Activated naive CD4-positive, alpha-beta T cell treated with anti-CD3 and anti-CD28 coated beads, Interleukin-2, amount 10 ng/mL, durations not matched to agents 7 days and 5 days (primary cell): ENCODE measurements around the gene INSIG1.

ENCODE experiments used
- CTCF ChIA-PET: fragments of 350-600 bp; sonication (Branson Sonifier 250); formaldehyde crosslinking; loops from one replicate; lab custom pipeline; 2021; ENCODE audit warnings: antibody characterized with exemption; lab: Charles Lee
- DNase-seq: peaks from one replicate; pipeline ENCODE4 v3.0.0-alpha.2; 2020
- H3K27ac Mint-ChIP-seq: one replicate; pipeline ENCODE4 v1.8.0; 2021; ENCODE audit warnings: mild to moderate bottlenecking, moderate library complexity, mixed read lengths
- H3K27me3 Mint-ChIP-seq: one replicate; pipeline ENCODE4 v1.8.0; 2021; ENCODE audit warnings: mild to moderate bottlenecking, mixed read lengths
- H3K36me3 Mint-ChIP-seq: one replicate; pipeline ENCODE4 v1.8.0; 2021; ENCODE audit warnings: mixed read lengths
- H3K4me1 Mint-ChIP-seq: one replicate; pipeline ENCODE4 v1.8.0; 2021; ENCODE audit warnings: mixed read lengths
- H3K4me3 Mint-ChIP-seq: one replicate; pipeline ENCODE4 v1.8.0; 2021; ENCODE audit warnings: mild to moderate bottlenecking, moderate library complexity, mixed read lengths
- H3K9me3 Mint-ChIP-seq: one replicate; pipeline ENCODE4 v1.8.0; 2021; ENCODE audit warnings: mixed read lengths

INSIG1 gene

DNA sequence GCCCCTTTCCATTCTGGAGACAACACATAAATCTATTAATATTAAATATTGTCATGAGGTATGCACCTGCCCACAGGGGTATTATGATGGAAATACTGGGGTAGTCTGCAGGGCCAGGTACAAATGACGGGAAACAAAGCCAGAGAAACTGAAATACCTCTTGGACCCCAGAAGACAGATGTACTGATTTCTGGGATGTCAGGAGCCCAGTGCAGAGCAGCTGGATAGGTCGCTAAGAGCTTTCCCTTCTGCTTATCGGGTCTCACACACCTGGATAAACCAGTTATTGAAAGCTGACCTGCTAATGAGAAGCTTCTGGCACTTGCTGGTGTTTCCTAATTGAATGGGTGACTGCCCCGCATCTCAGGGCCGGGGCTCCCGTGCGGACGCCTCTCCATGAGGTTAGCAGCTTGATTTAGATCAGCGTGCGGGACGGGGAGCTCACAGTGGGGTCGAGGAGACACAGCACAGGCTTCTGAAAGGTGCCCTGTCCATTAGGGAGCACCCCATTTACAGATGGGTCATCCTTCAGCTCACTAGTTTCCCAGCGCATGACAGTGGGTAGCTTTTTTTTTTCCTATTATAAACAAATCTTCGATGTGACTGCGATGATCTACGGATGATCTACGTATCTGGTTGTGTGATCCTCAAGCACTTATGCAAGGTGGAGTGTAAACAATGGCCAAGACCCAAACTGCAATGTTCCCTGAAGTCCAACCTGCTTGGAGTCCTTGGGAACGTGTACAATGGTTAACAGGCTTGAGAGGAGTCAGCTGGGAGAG lies 1.5 kb upstream of the INSIG1 start:
- Mint-ChIP-seq H3K27ac (peak overlapping the region; percentile 95), H3K36me3 (peaks cover 36% of the 10 kb centered on the region), H3K4me1 (peaks cover 43% of the 10 kb centered on the region), H3K9me3 (peaks cover 5% of the 10 kb centered on the region), H3K4me3 (peak overlapping the region; percentile 80), H3K27me3 (peaks cover 14% of the 10 kb centered on the region)
- CTCF ChIA-PET, result interaction anchor here (1.5 to 3.7 kb wide), 3 partner anchors 11 to 90 kb away, joined by 4 to 13 read pairs (median 6); no protein-coding TSS in a partner anchor
- DNase-seq, result no peak

DNA sequence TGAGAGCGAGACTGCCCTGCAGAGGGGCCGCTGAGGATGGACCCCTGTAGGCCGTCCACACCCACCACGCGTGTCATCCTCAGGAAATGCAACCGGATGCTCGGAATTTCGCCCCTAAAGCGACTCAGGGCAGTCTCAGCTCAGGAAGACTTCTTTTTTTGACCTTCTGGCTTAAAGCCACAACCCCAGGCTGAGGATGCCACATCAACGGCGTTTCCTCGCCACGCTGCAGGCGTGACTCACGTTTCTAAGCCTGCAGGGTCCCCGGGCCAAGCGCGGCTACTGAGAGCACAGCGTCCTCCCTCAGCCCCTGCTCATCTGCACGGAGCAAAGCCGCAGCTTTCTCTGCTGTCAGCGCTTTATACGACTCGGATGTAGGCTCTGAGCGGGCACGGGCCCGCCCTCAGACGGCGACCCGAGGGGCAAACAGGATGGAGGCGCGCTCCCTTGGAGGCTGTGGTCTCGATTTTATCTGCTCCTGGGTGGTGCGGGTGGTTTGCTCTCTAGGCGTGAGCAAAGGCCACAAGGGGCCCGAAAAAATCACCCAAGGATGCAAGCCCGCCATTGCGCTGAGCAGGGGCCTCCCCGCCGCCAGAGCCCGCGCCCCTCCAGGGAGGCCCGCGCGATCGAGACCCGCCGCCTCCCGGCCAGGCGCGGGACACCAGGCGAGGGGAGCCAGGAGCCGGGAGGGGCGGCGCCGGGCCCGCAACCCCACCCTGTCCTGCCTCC lies 726 bp upstream of the INSIG1 start:
- H3K27me3 Mint-ChIP-seq, result peaks cover 7% of the 10 kb centered on the region
- H3K27ac Mint-ChIP-seq, result peak overlapping the region; percentile 95
- H3K36me3 Mint-ChIP-seq, result peaks cover 41% of the 10 kb centered on the region
- CTCF ChIA-PET, result interaction anchor here (1.1 to 3.7 kb wide), 4 partner anchors 12 to 103 kb away, joined by 3 to 13 read pairs (median 5); no protein-coding TSS in a partner anchor
- H3K9me3 Mint-ChIP-seq, result peaks cover 5% of the 10 kb centered on the region
- peak overlapping the region; percentile 80 for H3K4me3 Mint-ChIP-seq
- H3K4me1 Mint-ChIP-seq, result peaks cover 49% of the 10 kb centered on the region
- peak; percentile 90 for DNase-seq

DNA sequence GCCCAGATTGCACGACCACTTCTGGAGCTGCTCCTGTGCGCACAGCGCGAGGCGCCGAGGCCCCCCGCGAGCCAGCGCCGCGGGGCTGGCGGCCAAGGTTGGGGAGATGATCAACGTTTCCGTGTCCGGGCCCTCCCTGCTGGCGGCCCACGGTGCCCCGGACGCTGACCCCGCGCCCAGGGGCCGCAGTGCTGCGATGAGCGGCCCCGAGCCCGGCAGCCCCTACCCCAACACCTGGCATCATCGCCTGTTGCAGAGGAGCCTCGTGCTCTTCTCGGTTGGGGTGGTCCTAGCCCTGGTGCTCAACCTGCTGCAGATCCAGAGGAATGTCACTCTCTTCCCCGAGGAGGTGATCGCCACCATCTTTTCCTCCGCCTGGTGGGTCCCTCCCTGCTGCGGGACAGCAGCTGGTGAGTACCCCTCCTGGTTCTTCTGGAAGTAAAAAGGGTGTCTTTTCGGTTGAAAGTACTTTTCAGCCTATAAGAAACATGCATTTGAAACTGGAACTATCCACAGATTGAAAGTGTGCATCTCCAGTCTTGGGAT lies 683 bp downstream of the INSIG1 start:
- Mint-ChIP-seq H3K27me3 (no peaks in the 10 kb centered on the region), H3K36me3 (peaks cover 48% of the 10 kb centered on the region), H3K9me3 (peaks cover 5% of the 10 kb centered on the region), H3K4me1 (peaks cover 61% of the 10 kb centered on the region), H3K27ac (peak overlapping the region; percentile 98), H3K4me3 (peak overlapping the region; percentile 95)
- DNase-seq, result no peak
- CTCF ChIA-PET, result interaction anchor here (0.8 to 3.7 kb wide), 6 partner anchors 38 to 371 kb away, joined by 3 to 13 read pairs (median 6); no protein-coding TSS in a partner anchor

DNA sequence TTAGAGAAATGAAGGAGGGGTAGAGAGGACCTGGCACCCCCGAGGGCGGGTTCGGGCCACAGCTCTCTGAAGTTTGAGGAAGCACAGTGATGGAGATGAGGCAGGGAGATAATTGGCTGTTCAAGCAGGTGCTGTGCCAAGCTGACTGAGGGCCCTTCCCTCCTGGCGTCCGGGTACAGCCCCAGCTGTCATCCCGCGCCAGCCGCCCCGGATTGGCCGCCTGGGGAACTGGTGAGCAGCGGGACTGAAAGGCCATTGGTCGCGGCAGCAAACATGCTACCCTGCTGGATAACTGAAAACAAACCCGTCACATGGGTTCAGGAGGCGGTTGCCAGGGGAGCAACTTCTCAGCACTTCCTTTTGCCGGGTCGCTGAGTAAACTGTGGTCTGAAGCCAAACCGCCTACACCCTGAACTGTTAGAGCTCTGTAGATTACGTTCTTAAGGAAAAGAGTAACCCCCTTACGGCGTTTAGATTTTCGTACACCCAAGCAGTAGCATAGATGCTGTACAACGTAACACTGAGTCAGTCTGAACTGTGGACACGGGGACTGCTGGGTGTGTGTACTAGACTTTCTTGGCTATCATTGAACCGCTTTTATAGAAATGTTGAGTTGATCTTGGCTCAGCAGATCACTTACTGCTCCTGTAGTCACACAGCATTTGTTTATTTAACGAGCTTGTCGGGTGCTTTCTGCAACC lies 1.3 kb downstream of the INSIG1 start:
- peak overlapping the region; percentile 98 for H3K27ac Mint-ChIP-seq
- no peaks in the 10 kb centered on the region for H3K27me3 Mint-ChIP-seq
- peak; percentile 98 for DNase-seq
- H3K36me3 Mint-ChIP-seq, result peaks cover 55% of the 10 kb centered on the region
- CTCF ChIA-PET, result interaction anchor here (0.8 to 3.7 kb wide), 6 partner anchors 16 to 371 kb away, joined by 3 to 13 read pairs (median 6); no protein-coding TSS in a partner anchor
- H3K4me3 Mint-ChIP-seq, result peak overlapping the region; percentile 95
- peaks cover 65% of the 10 kb centered on the region for H3K4me1 Mint-ChIP-seq
- H3K9me3 Mint-ChIP-seq, result peaks cover 5% of the 10 kb centered on the region

DNA sequence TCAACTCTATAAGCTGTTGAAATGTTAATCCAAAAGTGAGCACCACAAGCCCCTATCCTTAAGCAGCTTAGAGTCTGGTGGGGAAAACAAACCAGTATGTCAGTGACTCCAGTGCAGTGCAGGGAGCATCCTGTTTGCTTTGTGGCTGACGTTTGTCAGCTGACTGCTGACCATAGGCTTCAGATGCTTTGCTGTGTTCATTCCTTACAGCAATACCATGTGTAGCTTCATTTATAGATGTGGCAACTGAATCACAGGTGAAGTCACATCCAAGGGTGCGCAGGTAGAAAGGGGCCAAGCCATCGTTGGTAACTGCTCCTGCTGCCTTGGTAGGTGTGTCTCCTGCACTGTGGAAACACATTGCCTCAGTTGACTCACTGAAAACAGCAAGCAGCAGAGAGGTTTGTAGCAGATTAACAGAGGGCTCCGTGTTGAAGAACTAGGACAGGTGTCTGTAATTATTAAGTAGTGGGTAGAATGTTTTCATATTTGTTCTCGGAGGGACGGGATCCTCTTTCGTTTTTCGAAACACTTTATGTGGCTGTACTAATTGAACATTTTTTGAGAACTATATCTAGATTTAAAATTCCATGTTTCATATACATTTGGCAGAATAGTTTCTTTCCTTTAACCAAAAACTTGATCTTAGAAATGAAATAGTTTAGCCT lies 2.0 kb downstream of the INSIG1 start:
- Mint-ChIP-seq H3K4me1 (peaks cover 64% of the 10 kb centered on the region), H3K4me3 (peak overlapping the region; percentile 95), H3K36me3 (peaks cover 58% of the 10 kb centered on the region), H3K27ac (peak overlapping the region; percentile 98), H3K27me3 (no peaks in the 10 kb centered on the region), H3K9me3 (peaks cover 2% of the 10 kb centered on the region)
- CTCF ChIA-PET, result interaction anchor here (0.8 to 3.7 kb wide), 5 partner anchors 17 to 372 kb away, joined by 4 to 13 read pairs (median 8); no protein-coding TSS in a partner anchor
- peak; percentile 58 for DNase-seq

DNA sequence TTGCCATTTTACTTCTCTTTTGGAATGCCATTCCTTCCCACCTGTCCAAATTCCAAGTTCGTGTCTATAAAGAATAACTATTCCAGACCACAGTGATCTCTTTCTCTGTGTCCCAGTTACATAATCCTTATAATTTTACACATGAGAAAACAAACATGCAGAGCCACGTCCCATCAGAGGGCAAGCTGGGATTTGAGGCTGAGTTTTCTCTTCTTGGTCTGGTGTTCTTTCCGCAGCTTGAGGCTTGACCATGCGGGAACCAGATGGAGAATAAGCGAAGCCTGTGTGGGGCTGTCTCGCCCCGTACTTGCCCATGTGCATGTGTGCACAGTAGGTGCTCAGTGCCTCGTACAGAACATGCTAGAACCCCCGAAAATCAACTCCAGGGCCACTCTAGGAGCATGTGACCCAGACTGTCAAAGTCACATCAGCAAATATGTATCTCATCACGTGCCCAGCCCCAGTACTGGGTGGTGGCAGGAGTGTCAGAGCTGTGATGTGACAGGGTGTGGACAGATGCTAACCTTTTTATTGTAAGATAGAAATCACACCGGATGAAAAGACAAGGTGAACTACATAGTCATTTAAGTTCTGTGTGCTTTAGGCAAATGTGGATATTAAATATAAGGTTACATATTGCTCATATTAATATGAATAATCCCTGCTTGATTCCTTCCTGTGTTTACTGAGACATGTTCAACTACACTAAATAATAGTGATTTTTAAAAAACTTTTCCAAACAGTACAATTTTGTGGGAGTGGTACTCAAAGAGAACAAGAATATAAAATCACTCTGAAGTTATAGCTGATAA lies 3.2 kb downstream of the INSIG1 start:
- DNase-seq, result no peak
- Mint-ChIP-seq H3K27me3 (no peaks in the 10 kb centered on the region), H3K27ac (peak overlapping the region; percentile 67), H3K4me3 (peak overlapping the region; percentile 95), H3K4me1 (peaks cover 65% of the 10 kb centered on the region), H3K36me3 (peaks cover 64% of the 10 kb centered on the region), H3K9me3 (peaks cover 2% of the 10 kb centered on the region)
- CTCF ChIA-PET, result interaction anchor here (1.4 kb wide), 1 partner anchor 16 kb away, joined by 3 read pairs; no protein-coding TSS in a partner anchor

DNA sequence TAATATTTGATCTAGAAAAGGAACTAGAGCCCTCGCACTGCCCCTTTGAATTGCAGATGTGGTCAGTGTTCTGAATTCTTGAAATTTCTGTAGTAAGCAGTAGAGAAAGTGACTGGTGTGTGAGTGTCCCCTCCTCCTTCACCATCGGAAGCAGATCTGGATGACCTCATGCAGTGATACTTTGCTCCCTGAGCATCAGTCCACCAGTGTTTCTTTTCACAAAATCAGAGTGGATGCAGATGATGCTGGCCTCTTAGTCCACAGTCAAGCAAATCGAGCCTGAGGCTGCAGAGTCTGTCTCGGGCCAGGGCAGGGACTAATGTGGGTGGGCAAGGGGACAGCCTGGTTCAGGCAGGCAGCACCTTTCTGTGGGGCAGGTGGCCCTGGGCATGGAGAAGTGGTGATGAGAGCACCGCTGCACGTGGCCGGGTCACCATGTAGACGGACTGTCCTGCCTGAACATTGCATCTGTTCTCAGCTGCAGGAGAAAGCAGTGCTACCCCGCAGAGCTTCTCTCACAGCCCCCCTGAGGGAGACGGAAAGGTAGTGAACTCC lies 5.4 kb downstream of the INSIG1 start:
- Mint-ChIP-seq H3K36me3 (peaks cover 72% of the 10 kb centered on the region), H3K4me1 (peaks cover 61% of the 10 kb centered on the region), H3K27ac (no peak overlapping the region), H3K9me3 (no peaks in the 10 kb centered on the region), H3K4me3 (no peak overlapping the region), H3K27me3 (no peaks in the 10 kb centered on the region)
- CTCF ChIA-PET, result interaction anchor here (0.9 to 1.5 kb wide), 2 partner anchors 42 to 379 kb away, joined by 3 read pairs; no protein-coding TSS in a partner anchor
- no peak for DNase-seq

DNA sequence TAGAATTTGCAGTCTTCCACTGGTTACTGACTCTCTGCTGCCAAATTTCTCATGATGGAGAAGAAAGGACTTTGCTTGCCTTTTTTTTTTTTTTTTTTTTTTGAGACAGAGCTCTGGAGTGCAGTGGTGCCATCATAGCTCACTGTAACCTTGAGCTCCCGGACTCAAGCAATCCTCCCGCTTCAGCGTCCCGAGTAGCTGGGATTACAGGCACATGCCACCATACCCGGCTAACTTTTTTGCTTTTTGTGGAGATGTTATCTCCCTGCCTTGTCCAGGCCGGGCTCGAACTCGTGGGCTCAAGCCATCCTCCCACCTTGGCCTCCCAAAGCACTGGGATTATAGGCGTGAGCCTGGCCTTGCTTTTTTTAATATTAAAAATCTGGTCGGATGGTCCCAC lies 6.2 kb downstream of the INSIG1 start:
- H3K27me3 Mint-ChIP-seq, result no peaks in the 10 kb centered on the region
- DNase-seq, result no peak
- H3K4me1 Mint-ChIP-seq, result peaks cover 62% of the 10 kb centered on the region
- H3K4me3 Mint-ChIP-seq, result no peak overlapping the region
- H3K36me3 Mint-ChIP-seq, result peaks cover 73% of the 10 kb centered on the region
- CTCF ChIA-PET, result interaction anchor here (1.5 kb wide), 1 partner anchor 380 kb away, joined by 3 read pairs; no protein-coding TSS in a partner anchor
- H3K27ac Mint-ChIP-seq, result no peak overlapping the region
- H3K9me3 Mint-ChIP-seq, result no peaks in the 10 kb centered on the region

DNA sequence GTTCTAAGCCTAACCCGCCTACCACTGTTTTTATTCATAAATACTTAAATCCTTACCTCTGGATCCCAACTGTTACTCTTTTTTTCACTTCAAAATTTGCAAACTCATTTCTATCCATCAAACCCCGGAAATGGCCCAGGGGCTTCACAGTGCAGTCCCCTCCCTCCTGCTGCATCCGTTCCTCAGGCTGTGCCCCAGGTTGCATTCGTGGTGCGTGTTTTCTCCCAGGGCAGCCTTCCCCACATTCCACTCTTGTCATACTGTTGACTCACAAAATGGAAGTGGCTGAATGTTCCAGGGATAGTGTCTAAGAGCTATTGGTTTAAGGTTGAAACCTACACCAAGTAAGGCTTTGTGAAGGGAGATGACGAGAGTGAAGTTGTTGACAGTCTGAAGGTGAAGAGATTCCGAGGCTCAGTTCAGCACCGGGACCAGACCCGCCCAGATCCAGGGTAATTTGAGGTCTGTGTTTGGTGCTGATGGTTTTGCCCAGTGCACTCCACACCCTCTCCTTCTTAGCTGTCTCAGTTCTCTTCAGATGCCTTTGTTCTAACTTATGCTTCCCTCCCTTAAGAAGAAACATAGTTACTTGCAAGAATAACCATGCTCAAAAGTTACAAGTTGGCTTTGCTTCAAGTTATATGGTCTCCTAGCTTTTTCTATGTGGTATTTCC lies 7.7 kb downstream of the INSIG1 start:
- Mint-ChIP-seq H3K9me3 (no peaks in the 10 kb centered on the region), H3K27ac (no peak overlapping the region), H3K4me3 (no peak overlapping the region), H3K4me1 (peaks cover 55% of the 10 kb centered on the region), H3K36me3 (peaks cover 70% of the 10 kb centered on the region), H3K27me3 (no peaks in the 10 kb centered on the region)
- CTCF ChIA-PET, result interaction anchor here (0.6 kb wide), 1 partner anchor 15 kb away, joined by 3 read pairs; no protein-coding TSS in a partner anchor
- no peak for DNase-seq

DNA sequence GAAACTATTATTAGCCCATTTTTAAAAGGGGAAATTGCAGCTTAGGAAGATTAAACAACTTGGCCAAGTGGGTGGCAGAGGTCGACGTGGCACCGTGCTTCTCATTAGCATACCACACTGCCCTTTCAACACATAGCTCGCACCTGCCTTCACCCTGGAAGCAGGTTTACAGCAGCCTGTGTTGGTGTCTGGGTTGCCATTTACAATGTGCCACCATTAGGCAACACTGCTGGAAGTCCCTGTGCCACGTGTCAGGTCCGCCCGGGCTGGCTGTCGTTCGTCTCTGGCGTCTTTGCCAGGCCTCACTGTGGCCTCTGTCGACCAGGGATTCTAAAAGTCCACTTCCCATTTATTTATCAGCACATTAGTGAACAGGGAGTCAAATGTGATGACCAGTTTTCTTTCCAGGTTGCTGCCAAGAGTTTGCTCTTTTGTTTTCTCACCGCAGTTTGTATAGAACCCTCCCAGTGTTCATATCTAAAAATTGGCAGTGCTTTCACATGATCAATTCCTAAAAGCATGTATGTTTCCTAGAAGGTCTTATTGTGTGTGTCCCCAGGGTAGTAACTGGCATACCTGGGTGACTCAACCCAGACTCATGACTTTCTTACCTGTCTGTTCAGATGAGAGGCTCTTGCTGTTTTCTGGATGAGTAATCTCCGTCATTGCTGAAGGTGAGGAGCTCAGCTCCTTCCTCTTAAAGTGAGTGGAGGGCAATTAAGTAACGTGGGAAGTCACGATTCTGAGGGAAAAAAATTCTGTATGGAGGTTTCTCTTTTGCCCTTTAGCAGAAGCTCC lies 9.2 kb downstream of the INSIG1 start:
- CTCF ChIA-PET, result no interaction called here
- no peak overlapping the region for H3K4me3 Mint-ChIP-seq

DNA sequence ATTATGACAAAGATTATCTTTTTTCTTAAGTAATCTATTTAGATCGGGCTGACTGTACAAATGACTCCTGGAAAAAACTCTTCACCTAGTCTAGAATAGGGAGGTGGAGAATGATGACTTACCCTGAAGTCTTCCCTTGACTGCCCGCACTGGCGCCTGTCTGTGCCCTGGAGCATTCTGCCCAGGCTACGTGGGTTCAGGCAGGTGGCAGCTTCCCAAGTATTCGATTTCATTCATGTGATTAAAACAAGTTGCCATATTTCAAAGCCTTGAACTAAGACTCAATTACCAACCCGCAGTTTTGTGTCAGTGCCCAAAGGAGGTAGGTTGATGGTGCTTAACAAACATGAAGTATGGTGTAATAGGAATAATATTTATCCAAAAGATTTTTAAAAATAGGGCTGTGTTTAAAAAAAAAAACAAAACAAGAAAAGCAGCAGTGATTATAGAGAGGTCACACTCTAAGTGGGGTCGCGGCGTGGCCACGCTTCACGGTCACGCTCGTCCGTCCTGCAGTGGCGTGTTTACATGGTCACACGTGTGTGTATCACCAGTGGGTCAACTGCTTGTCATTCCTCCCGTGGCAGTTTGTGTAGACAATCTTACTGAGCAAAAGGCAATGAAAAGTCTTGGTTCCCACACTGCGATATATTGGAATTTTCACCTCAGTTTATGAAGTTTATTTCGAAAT lies 10.8 kb downstream of the INSIG1 start:
- H3K27me3 Mint-ChIP-seq, result no peaks in the 10 kb centered on the region
- H3K27ac Mint-ChIP-seq, result no peak overlapping the region
- H3K9me3 Mint-ChIP-seq, result no peaks in the 10 kb centered on the region
- no peak for DNase-seq
- CTCF ChIA-PET, result no interaction called here
- H3K4me1 Mint-ChIP-seq, result peaks cover 28% of the 10 kb centered on the region
- H3K36me3 Mint-ChIP-seq, result peaks cover 65% of the 10 kb centered on the region
- no peak overlapping the region for H3K4me3 Mint-ChIP-seq

More for the DNA sequence above, 9.2 kb downstream of the INSIG1 start:
- no peaks in the 10 kb centered on the region for H3K27me3 Mint-ChIP-seq
- DNase-seq, result no peak
- H3K27ac Mint-ChIP-seq, result no peak overlapping the region
- peaks cover 41% of the 10 kb centered on the region for H3K4me1 Mint-ChIP-seq
- H3K9me3 Mint-ChIP-seq, result no peaks in the 10 kb centered on the region
- peaks cover 65% of the 10 kb centered on the region for H3K36me3 Mint-ChIP-seq
